HG02852 (cell line): ENCODE measurements around the gene GRAP.
"Not testable (repeated sequence)": the region's sequence is repeated elsewhere in the genome, so short reads cannot be mapped to it uniquely, and the experiment has no call there.

Experiments
- ATAC-seq: cut with Tn5 transposase; IDR thresholded peaks from one replicate; pipeline ENCODE4 v1.9.1; 2021; ENCODE audit warnings: mild to moderate bottlenecking, moderate library complexity; ENCODE audit not compliant: unreplicated experiment

GRAP gene

DNA sequence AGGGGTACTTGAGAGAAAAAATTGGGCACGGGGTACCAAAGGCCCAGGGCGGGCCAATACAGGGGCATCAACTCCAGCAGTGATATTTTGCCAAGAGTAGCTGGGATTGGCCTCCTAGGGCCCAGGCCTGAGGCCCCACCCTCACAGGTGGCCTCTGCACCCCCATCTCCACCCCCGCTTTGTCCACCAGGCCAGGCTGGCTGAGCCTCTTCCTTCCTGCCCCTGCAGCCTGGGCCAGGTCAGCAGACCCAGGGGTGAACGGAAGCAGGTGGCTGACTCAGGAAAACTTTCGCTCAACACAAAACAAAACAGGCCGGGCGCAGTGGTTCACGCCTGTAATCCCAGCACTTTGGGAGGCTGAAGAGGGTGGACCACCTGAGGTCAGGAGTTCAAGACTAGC, 3.7 kb downstream of the GRAP start:
- ATAC-seq, result not testable (repeated sequence)

DNA sequence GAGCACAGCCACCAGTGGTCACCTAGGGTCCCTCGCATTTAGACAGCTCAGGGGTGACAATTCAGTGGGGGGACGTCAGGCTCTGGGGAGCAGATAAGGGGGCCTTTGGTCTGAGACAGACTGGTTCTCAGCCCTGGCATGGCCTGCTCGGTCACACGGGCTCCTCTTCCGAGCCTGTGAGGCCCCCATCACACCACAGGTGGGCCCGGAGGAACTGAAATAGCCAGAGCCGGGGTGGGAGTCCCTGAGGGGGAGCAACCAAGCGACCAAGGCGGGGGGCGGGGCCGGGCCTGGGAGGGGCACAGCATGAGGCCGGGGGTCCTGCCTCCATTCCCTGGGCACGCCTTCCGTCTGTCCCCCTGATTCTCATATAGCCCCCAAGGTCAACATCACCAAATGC, 4.4 kb downstream of the GRAP start:
- ATAC-seq, result not testable (repeated sequence)

- ATAC-seq, result not testable (repeated sequence)
These were observed 4.9 kb downstream of the GRAP start for GRCh38 chr17:19041871-19042270.

DNA sequence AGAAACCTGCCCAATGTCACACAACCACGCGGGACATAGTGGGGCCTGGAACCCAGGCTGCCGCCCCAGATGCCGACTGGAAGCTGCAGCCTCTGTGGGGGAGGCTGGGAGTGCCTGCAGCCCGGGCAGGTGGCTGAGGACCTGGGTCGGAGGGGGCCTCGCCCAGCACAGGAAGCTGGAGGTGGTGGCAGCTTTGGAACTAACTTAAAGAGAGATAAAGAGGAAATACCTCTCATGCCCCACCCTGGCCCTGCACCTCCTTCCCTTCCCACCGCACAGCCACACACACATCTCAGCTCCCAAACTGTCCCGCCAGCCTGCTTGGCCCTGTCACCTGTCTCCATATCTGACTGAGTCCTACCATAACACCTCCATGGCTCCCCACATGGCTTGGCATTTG, 6.4 kb downstream of the GRAP start:
- not testable (repeated sequence) for ATAC-seq

DNA sequence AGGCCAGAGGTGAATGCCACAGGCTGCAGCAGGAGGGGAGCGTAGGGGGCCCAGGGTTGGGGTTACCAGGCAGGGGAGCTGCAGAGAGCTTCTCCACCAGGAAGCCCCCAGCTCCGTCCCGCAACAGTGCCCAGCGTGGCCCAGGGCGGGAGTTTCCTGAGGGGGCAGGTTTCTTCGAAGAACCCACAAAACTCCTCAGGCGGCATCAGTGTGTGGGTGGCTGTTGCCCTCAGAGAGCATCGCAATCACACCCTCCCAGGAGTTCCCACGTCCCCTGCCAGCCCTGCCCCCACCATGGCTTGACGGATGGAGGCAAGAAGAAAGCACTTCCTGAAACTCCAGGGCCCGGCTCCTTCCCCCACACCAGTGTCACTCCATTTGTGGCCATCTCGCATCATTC, 8.0 kb downstream of the GRAP start:
- ATAC-seq, result not testable (repeated sequence)

GRCh38 chr17:19038007-19038406, 8.8 kb downstream of the GRAP start:
- ATAC-seq, result not testable (repeated sequence)

DNA sequence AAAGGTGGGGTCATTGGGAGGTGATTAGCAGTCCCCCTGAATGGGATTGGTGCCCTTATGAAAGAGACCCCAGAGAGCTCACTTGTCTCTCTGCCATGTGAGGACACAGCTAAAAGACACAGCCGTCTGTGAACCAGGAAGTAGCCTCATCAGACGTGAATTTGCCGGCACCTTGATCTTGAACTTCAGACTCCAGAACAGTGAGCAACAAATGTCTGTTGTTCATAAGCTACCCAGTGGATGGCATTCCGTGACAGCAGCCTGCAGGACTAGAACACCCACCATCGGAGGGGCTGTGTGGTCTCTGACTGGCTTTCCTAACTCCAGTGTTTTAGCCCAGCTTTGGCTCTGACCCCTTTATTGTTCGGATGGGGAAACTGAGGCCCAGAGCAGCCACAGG, 9.2 kb downstream of the GRAP start:
- ATAC-seq, result not testable (repeated sequence)

DNA sequence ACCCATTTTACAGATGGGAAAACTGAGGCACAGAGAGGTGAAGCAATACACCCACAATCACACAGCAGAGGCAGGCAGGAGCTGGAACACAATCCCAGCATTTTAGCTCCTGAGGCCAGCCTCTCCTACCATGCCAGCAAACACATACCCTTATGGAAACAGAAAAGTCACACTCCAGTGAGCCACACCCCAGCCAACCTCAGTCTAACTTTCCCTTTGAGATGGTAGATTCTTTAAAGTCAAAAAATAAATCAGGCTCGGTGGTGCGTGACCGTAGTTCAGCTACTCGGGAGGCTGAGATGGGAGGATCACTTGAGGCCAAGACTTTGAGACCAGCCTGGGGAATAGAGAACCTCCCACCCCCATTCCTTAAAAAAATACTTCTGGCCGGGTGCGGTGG, 10.6 kb downstream of the GRAP start:
- ATAC-seq, result not testable (repeated sequence)

- ATAC-seq, result not testable (repeated sequence)
These were observed 14.3 kb downstream of the GRAP start for GRCh38 chr17:19032377-19032988.

- ATAC-seq, result not testable (repeated sequence)
These were observed 15.0 kb downstream of the GRAP start for GRCh38 chr17:19031729-19032128.

GRCh38 chr17:19030771-19031449, 15.8 kb downstream of the GRAP start:
- not testable (repeated sequence) for ATAC-seq

- not testable (repeated sequence) for ATAC-seq
These were observed 17.0 kb downstream of the GRAP start for GRCh38 chr17:19029740-19030139.

DNA sequence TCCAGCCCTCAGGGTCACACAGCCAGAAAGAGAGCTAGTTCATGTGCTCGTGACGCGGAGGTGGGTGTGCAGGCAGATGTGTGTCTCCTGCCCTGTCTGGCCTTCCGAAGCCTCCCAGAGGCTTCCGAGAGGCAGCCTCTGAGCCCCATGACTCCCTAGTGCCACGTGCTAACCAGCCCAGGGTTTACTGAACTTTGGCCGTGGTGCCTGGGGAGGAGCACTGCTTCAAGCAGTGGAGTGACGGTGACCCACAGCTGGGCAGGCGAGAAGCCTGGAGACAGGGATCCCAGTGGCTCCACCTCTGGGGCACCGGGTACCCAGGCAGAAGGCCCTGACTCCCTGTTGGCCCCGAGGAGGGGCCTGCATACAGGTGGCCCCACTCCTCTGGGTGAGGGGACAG, 18.1 kb downstream of the GRAP start:
- ATAC-seq, result not testable (repeated sequence)

DNA sequence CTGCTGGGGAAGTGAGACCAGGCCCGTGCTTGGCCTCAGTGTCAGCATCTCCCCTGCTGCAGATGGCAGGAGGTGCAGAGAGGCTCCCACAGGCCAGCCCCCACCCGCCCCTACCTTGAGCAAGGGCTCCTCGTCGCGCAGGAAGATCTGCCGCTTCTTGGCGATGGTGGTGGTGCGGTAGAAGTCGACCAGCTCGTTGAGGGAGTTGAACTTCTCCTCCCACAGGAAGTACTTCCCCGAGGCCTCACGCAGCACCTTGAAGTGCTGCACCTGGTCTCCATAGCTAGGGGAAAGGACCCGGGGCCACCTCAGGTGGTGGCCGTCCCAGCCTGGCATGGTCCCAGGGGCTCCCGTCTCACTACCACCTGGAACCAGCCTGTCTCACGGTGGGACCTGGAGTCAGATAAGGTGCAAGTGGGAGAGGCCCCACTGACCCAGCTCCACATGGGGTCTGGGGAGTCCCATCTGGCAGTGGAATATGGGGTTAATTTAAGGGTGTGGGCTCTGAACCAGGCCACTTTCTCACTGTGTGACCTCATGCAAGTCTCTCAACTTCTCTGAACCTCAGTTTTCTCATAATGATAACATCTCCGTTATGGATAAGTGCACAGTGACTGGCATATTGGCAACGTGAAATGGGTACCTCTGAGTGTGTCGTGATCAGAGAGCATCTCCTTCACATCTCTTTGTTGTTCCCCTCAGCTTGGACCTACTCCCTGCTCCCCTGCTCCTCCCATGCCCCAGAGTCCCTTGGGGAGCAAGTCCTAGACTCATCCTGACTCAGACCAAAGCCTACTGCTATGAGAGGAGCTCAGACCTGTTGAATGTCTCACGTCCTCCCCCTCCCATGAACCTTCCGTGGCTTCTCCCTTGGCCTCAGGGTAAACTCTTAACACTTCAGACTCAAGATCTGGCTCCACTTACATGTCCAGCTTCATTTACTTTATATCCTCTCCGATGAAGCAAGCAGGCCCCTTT, 22.4 kb downstream of the GRAP start:
- ATAC-seq, result no peak

DNA sequence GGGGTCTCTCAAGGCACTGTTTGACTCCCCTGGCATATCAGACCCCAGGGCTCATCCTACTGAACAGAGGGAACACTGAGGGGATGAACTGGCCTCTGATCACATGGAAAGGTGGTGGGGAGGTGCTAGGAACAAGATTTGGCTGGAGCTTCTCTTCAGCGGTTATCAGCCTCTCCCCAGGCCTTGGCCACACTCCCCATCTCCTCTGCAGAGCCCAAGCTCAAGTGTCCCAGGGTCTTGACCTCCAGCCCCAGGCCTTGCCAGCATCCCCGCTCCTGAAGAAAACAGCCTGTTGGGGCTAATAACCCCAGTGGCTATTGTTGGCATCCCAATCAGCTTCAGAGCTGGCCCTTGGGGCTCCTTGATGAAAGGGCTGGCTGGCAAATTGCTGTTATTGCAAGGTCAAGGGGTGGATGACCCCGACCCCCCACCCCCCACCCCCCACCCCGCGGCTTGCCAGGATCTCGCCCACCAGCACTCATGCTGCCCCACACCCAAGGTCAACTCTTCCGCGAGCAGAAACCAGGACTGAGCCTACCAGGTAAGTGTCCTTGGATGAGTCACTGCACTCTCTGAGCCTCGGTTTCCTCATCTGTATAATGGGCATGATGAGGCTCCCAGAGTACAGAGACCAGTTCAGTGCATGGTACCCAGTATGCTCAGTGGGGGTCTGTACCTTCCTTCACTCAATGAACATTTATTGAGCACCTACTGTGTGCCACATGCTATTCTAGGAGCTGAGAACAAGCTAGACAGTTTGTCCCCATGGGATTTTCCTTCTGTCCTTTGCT, 23.4 kb downstream of the GRAP start:
- ATAC-seq, result no peak

- no peak for ATAC-seq
These were observed 24.0 kb downstream of the GRAP start for GRCh38 chr17:19022747-19023146.

GRCh38 chr17:19022128-19022527, 24.6 kb downstream of the GRAP start:
- no peak for ATAC-seq

DNA sequence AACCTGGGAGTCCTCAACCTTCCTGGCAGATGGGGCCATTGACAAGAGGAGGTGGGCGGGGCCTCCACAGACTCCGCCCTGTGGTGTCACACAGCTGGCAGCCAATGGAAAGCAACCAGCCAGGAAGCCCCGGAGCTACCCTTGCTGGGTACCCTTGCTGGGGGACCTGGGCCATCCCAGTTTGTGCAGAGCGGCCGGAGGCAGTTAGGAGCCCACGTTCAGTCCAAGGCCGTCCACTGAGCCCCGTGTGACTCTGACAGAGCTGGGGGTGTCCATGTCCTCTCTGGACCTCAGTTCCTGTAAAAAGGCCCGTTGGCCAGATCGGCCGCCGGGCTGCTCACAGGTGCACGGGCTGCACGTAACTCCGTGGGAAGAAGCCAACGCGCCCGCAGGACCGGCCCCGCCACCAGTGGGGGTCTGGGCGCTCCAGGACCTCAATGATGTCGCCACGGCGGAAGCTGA, 25.1 kb downstream of the GRAP start:
- no peak for ATAC-seq

DNA sequence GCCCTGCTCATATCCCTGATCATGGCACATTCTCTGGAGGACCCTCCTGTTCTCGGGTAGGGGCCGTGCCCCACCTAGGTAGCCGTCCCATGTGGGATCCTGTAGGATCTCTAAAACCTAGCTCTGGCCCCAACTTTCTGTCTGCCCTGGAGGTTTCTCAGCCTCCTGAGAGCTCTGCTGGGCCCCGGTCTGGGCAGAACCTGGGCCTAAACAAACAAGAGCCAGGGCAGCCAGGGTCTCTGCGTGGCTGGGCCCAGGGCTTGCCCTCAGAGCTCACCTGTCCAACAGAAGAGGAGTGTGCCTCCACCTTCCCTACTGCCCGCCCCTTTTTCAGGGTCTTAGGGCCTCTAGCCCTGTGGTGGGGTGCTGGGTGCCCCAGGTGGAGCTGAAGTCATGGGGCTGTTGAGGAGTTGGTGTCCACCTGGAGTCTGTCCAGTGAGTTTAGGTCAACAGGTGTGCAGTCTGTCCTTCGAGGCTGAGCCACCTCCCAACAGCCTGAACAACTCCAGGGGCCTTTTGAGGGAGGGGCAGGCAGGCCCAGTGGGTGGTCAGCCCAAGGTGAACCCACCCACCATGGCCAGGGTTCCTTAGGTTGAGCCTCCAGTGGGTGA, 25.6 kb downstream of the GRAP start:
- not testable (repeated sequence) for ATAC-seq

DNA sequence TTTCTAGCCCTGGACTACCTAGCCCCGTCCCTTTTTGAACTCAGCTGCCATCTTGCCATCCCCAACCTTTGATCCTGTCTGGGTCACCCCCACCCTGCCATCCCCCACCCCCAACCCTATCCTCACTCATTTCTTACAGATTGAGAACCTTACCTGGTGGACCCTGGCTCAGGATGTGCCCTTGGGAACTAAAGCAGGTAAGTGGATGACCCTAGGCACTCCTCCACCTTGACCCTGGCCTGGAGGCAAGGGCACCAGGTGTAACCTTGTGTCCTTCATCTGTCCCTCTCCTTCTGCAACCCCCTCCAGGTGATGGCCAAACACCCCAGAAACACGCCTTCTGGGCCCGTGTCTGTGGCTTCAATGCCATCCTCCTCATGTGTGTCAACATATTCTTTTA, 26.7 kb downstream of the GRAP start:
- no peak for ATAC-seq
